K562 (cell line): ENCODE data around the gene MEIS2. TPM values are rescaled to one million over a fixed set of nuclear protein-coding genes. Genes with fewer than 3 reads are reported as not detected.

ENCODE experiments used
- ATAC-seq: fragments of 200-7000 bp; cut with Tn5 transposase; 3 replicates; pipeline ENCODE4 v1.9.1; 2020; ENCODE audit warnings: moderate library complexity
- BruUV-seq: library from RNA; stranded (reverse); fragments of 400-500 nt; replicated peaks from 2 replicates; lab custom pipeline; 2021; lab: Mats Ljungman, UMichigan
- CTCF ChIA-PET: fragments of 300-600 bp; formaldehyde crosslinking; extraction: SDS; loops from one replicate; lab custom pipeline; 2021; ENCODE audit warnings: low intra/inter-chr PET ratio; lab: Yijun Ruan, JAX
- POLR2A ChIA-PET: fragments of 300-600, 350-650 bp; sonication (Branson Sonifier 250); formaldehyde crosslinking; extraction: SDS; loops from one replicate; lab custom pipeline; 2021; ENCODE audit warnings: antibody characterized with exemption, inconsistent platforms; lab: Yijun Ruan, JAX
- DNase-seq, 4 experiments: peaks; one replicate each; pipeline versions ENCODE4 v3.0.0 to v3.0.0-alpha.2; 2011 to 2018; ENCODE audit warnings: low spot score in 3 of 4, mixed read lengths in 3 of 4; ENCODE audit errors: extremely low read depth in 1 of 4
- FAIRE-seq: peaks from 2 replicates; lab custom pipeline; 2011; peaks lifted over from hg19 to GRCh38; lab: Jason Lieb, UNC
- H2AFZ ChIP-seq: 2 replicates; pipeline ENCODE4 v1.6.0; 2011; ENCODE audit warnings: low read depth, low read length, control low read depth, inconsistent platforms
- H3K27ac ChIP-seq: fragments of 200-600 bp; 3 replicates; pipeline ENCODE4 v1.8.0; 2011; ENCODE audit warnings: low read depth, mild to moderate bottlenecking, control low read depth, inconsistent platforms, low read length, moderate library complexity, mixed read lengths; ENCODE audit errors: extremely low read depth
- H3K27me3 ChIP-seq, 2 experiments: fragments of 300-600 bp in 1 of 2; 2 replicates in 1 of 2; 3 replicates in 1 of 2; pipeline versions ENCODE4 v1.6.0 to v1.8.0; 2011; ENCODE audit warnings: inconsistent platforms in 2 of 2, low read length in 2 of 2, mild to moderate bottlenecking in 1 of 2, mixed read lengths in 1 of 2, moderate library complexity in 1 of 2; ENCODE audit not compliant: control insufficient read depth in 2 of 2, insufficient read depth in 2 of 2
- H3K36me3 ChIP-seq: fragments of 300-600 bp; 3 replicates; pipeline ENCODE4 v1.8.0; 2011; ENCODE audit warnings: mild to moderate bottlenecking, low read length, inconsistent platforms; ENCODE audit not compliant: control insufficient read depth, insufficient read depth
- H3K4me1 ChIP-seq, 2 experiments: fragments of 200-600 bp in 1 of 2; replicated peaks in 1 of 2; 2 replicates in 1 of 2; 3 replicates in 1 of 2; pipeline versions ENCODE4 v1.5.1 to v1.8.0; 2011; ENCODE audit warnings: inconsistent platforms in 2 of 2, low read length in 2 of 2, mild to moderate bottlenecking in 1 of 2, mixed read lengths in 1 of 2, moderate library complexity in 1 of 2; ENCODE audit not compliant: control insufficient read depth in 2 of 2, insufficient read depth in 2 of 2
- H3K4me2 ChIP-seq: 2 replicates; pipeline ENCODE4 v1.6.1; 2011; ENCODE audit warnings: low read length, control low read depth, inconsistent platforms, mixed read lengths; ENCODE audit not compliant: insufficient read depth
- H3K4me3 ChIP-seq: fragments of 200-600 bp; sonication (generic), shearing (Covaris generic); 2 replicates; pipeline ENCODE4 v1.5.1; 2016; ENCODE audit warnings: control low read depth, inconsistent platforms
- H3K79me2 ChIP-seq: fragments of 200-600 bp; 3 replicates; pipeline ENCODE4 v1.8.0; 2011; ENCODE audit warnings: low read length, inconsistent platforms; ENCODE audit not compliant: control insufficient read depth, insufficient read depth
- H3K9ac ChIP-seq, 2 experiments: 2 replicates each; pipeline versions ENCODE4 v1.6.0 to v1.6.1; 2011; ENCODE audit warnings: low read depth in 2 of 2, low read length in 2 of 2, control low read depth in 1 of 2, inconsistent platforms in 1 of 2, mild to moderate bottlenecking in 1 of 2, mixed read lengths in 1 of 2; ENCODE audit not compliant: insufficient read depth in 1 of 2
- H3K9me1 ChIP-seq: one replicate; pipeline ENCODE4 v1.6.0; 2011; ENCODE audit warnings: inconsistent platforms, mild to moderate bottlenecking, low read length, moderate library complexity; ENCODE audit not compliant: control insufficient read depth, insufficient read depth
- H3K9me3 ChIP-seq: replicated peaks from 2 replicates; pipeline ENCODE4 v1.5.1; 2011; ENCODE audit warnings: low read depth, low read length, inconsistent platforms; ENCODE audit not compliant: control insufficient read depth, insufficient read depth
- H4K20me1 ChIP-seq: replicated peaks from 2 replicates; pipeline ENCODE4 v1.6.1; 2011; ENCODE audit warnings: low read length, inconsistent platforms, mixed read lengths; ENCODE audit not compliant: control insufficient read depth, insufficient read depth
- CUX1 ChIP-seq: fragments of 200-800 bp; sonication (Bioruptor generic); IDR thresholded peaks from 2 replicates; pipeline ENCODE4 v1.6.1; 2016; ENCODE audit warnings: missing genetic modification characterization, missing compliant biosample characterization
- FOXK1 ChIP-seq: sonication (generic); formaldehyde crosslinking; IDR thresholded peaks from 2 replicates; pipeline ENCODE4 v1.8.0; 2022; ENCODE audit warnings: missing genetic modification reagents, mild to moderate bottlenecking, borderline replicate concordance
- KLF16 ChIP-seq: IDR thresholded peaks from 2 replicates; pipeline ENCODE4 v1.6.1; 2016; ENCODE audit warnings: antibody characterized with exemption
- MIER1 ChIP-seq: fragments of 450-650 bp; IDR thresholded peaks from 2 replicates; pipeline ENCODE4 v1.6.1; 2016; ENCODE audit warnings: antibody characterized with exemption, mild to moderate bottlenecking, low read depth
- NCOA4 ChIP-seq: fragments of 450-650 bp; IDR thresholded peaks from 2 replicates; pipeline ENCODE4 v1.6.1; 2018; ENCODE audit warnings: mild to moderate bottlenecking; ENCODE audit not compliant: partially characterized antibody
- PCBP1 ChIP-seq: fragments of 200-400 bp; formaldehyde crosslinking; IDR thresholded peaks from 2 replicates; pipeline ENCODE4 v1.6.1; 2018; ENCODE audit warnings: mild to moderate bottlenecking, low read depth, low read length; ENCODE audit not compliant: poor library complexity, severe bottlenecking
- POLR3G ChIP-seq: IDR thresholded peaks from 2 replicates; pipeline ENCODE4 v1.6.1; 2011; ENCODE audit not compliant: insufficient read length, insufficient replicate concordance; ENCODE audit errors: extremely low read depth
- XRCC5 ChIP-seq: fragments of 200-400 bp; formaldehyde crosslinking; IDR thresholded peaks from 2 replicates; pipeline ENCODE4 v1.6.1; 2017; ENCODE audit warnings: low read depth, mild to moderate bottlenecking, low read length
- ZBTB17 ChIP-seq: fragments of 450-650 bp; formaldehyde crosslinking; IDR thresholded peaks from 2 replicates; pipeline ENCODE4 v1.4.0; 2020; ENCODE audit warnings: mild to moderate bottlenecking
- ZNF174 ChIP-seq: fragments of 250-450 bp; sonication (Bioruptor Pico); IDR thresholded peaks from 2 replicates; pipeline ENCODE4 v1.4.0; 2020; ENCODE audit warnings: mild to moderate bottlenecking
- ZNF436 ChIP-seq: fragments of 250-450, 450-650 bp; sonication (Bioruptor Pico); formaldehyde crosslinking; IDR thresholded peaks from 2 replicates; pipeline ENCODE4 v1.7.0; 2020; ENCODE audit warnings: mild to moderate bottlenecking
- ZNF764 ChIP-seq: fragments of 250-450 bp; sonication (Bioruptor Pico); IDR thresholded peaks from 2 replicates; pipeline ENCODE4 v1.4.0; 2020; ENCODE audit warnings: low read depth, mild to moderate bottlenecking, moderate library complexity
- WGBS: fragments of 100-300 bp; shearing (Covaris generic); methylation state at CpG from one replicate; pipeline ENCODE4 v1.1.6; 2016; ENCODE audit warnings: low coverage, mixed read lengths; ENCODE audit not compliant: insufficient coverage; ENCODE audit errors: missing lambda C conversion rate; 5-methylcytosine and 5-hydroxymethylcytosine counted together
- in situ Hi-C: fragments of 300-500 bp; cut with MboI; formaldehyde crosslinking; loops from 4 replicates; pipeline ENCODE4 v1.15.0; 2018; ENCODE audit warnings: inconsistent platforms, mixed read lengths
- intact Hi-C: fragments of 100-400 bp; cut with micrococcal nuclease; formaldehyde crosslinking; loops from 2 replicates; pipeline ENCODE4 v1.14.2; 2022
- polyA plus RNA-seq, 8 experiments: library from polyadenylated mRNA; depleted of rRNA in 4 of 8; stranded (reverse) in 5 of 8; unstranded in 3 of 8; fragments of >200 nt; fragmentation: Nextera tagmentation in 2 of 8; fragmentation: Illumina TruSeq in 1 of 8; extraction: Ambion mirVana in 2 of 8; extraction: Trizol in 1 of 8; gene quantifications; 2 replicates each; pipeline versions ENCODE4 v1.2.1 to v1.2.3, GENCODE V29; 2011 to 2014; ENCODE audit warnings: inconsistent platforms in 1 of 8, missing spikeins in 1 of 8
- total RNA-seq, 7 experiments: library from RNA; depleted of rRNA in 6 of 7; stranded (reverse); fragments of >200 nt in 6 of 7; fragmentation: Illumina TruSeq in 2 of 7; extraction: Trizol in 2 of 7; gene quantifications; 2 replicates each; pipeline versions ENCODE4 v1.2.1 to v1.2.3, GENCODE V29; 2011 to 2021; ENCODE audit warnings: low replicate concordance in 1 of 7

The MEIS2 gene
- total and polyA plus RNA-seq, 9 of the 15 experiments (the other 6 are each of a cell fraction or from before 2014, with no cell fraction given) = 7.5 to 64.2 (median 22.3) TPM

- ATAC-seq = no peak
- FAIRE-seq = no peak
Observed at GRCh38 chr15:37034392-37034791, 66.0 kb downstream of the MEIS2 start.

More at GRCh38 chr15:37034392-37034791, 66.0 kb downstream of the MEIS2 start:
- Histone ChIP-seq H3K4me2 (no peak overlapping the region), H2AFZ (no peak overlapping the region), H3K9ac (no peak overlapping the region), H3K4me1 (no peaks in the 10 kb centered on the region), H3K9me3 (no peaks in the 10 kb centered on the region), H3K27ac (no peak overlapping the region), H4K20me1 (no peaks in the 10 kb centered on the region), H3K79me2 (no peaks in the 10 kb centered on the region), H3K27me3 (no peaks in the 10 kb centered on the region), H3K9me1 (no peaks in the 10 kb centered on the region), H3K36me3 (peaks cover 55% of the 10 kb centered on the region), H3K4me3 (no peak overlapping the region)
- in situ Hi-C loops = no loop called here
- ChIA-PET POLR2A (no interaction called here), CTCF (no interaction called here)
- TF ChIP-seq PCBP1 = no peak
- TF ChIP-seq NCOA4 = no peak
- no peak for TF ChIP-seq ZBTB17 (CRISPR knock-in tag)
- no peak for TF ChIP-seq KLF16
- TF ChIP-seq POLR3G = no peak
- no peak for TF ChIP-seq FOXK1 (CRISPR knock-in tag)
- TF ChIP-seq ZNF764 (CRISPR knock-in tag) = no peak
- no peak for TF ChIP-seq CUX1
- TF ChIP-seq MIER1 = no peak
- no peak for TF ChIP-seq ZNF174 (CRISPR knock-in tag)
- TF ChIP-seq ZNF436 (CRISPR knock-in tag) = no peak
- TF ChIP-seq XRCC5 = no peak
- WGBS = 89% methylated on average over 5 of the region's 7 CpGs
- no TSS peak for BruUV-seq
- DNase-seq = no peak
- intact Hi-C loops = no loop called here
